Breast epithelium (tissue), 3 donors: Measurements from ENCODE around the gene SPNS2.

Source experiments
- POLR2A ChIP-seq: fragments of 450-650 bp; IDR thresholded peaks from one replicate; pipeline ENCODE4 v1.6.1; 2016; ENCODE audit warnings: antibody characterized with exemption, mild to moderate bottlenecking, moderate library complexity
- TF ChIP-seq, protein P1 (sequence below), 3 donors: fragments of 450-650 bp; IDR thresholded peaks; one replicate each; pipeline ENCODE4 v1.5.1; 2016 to 2017; ENCODE audit warnings: antibody characterized with exemption in 3 of 3, mild to moderate bottlenecking in 3 of 3, moderate library complexity in 3 of 3

DNA sequence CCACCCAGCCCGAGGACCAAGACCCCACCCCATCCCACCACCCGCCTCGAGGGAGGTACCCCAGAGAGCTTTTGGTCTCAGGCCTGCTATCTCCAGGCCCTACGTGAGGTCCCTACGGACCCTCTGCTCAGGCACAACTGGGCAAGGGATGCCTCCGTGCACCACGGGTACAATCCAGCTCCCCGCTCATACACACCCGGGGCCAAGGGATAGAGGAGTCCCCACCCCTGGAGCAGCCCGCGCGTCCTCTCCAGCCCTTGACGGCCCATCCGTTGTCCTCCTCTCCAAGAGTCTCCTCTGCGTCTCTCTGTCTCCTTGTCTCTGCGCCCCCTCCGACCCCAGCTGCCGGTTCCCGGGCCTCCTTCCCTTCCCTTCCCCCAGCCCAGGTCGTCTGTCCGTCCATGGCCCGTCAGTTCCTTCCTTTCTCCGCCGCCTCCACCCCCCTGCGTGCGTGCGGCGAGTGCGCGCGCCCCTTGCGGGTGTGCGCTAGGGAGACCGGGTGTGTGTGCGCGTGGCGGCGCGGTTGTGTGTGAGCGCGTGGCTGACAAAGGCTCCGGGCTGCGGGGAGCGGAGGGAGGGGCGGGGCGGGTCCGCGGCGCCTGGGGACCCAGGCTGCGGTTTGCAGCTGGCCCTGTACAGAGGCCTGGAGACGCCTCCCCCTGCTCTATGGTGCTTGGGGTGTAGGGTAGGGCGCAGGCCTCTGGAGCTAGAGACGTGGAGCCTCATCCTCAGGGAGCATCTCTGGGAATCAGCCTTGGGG is 930 bp downstream of the SPNS2 start:
- no peak for TF ChIP-seq POLR2A
- TF ChIP-seq, protein P1, sequence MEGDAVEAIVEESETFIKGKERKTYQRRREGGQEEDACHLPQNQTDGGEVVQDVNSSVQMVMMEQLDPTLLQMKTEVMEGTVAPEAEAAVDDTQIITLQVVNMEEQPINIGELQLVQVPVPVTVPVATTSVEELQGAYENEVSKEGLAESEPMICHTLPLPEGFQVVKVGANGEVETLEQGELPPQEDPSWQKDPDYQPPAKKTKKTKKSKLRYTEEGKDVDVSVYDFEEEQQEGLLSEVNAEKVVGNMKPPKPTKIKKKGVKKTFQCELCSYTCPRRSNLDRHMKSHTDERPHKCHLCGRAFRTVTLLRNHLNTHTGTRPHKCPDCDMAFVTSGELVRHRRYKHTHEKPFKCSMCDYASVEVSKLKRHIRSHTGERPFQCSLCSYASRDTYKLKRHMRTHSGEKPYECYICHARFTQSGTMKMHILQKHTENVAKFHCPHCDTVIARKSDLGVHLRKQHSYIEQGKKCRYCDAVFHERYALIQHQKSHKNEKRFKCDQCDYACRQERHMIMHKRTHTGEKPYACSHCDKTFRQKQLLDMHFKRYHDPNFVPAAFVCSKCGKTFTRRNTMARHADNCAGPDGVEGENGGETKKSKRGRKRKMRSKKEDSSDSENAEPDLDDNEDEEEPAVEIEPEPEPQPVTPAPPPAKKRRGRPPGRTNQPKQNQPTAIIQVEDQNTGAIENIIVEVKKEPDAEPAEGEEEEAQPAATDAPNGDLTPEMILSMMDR (IDR thresholded peaks at IDR 0.05) = no peak
